ENCODE data around the gene SLC6A16. TPM values are rescaled to one million over a fixed set of nuclear protein-coding genes. Genes with fewer than 3 reads are reported as not detected.
A peak's percentile ranks its signal among the peaks of the same experiment; 100 is the strongest.

SLC6A16 gene
- total RNA-seq, 3 donors from 2014 or later, result 1.2 to 2.7 (median 2.0) TPM

GRCh38 chr19:49343123-49343522, 18.1 kb upstream of the SLC6A16 start:
- intact Hi-C loops (cut with DNase I; ENCODE audit: low total_unique reads), result no loop called here
- TF ChIP-seq POLR2AphosphoS5 (IDR thresholded peaks at IDR 0.05), result no peak
- no peak for TF ChIP-seq CTCF (IDR thresholded peaks at IDR 0.05)
- TF ChIP-seq POLR2A (IDR thresholded peaks at IDR 0.05), result no peak
- no peak overlapping the region for H3K4me3 ChIP-seq
- DNase-seq (ENCODE audit: low spot score in 2 of 2), result no peak
- H3K27me3 ChIP-seq, result no peaks in the 10 kb centered on the region
- no peaks in the 10 kb centered on the region for H3K9me3 ChIP-seq
- H3K27ac ChIP-seq, result no peak overlapping the region
- peaks cover 0 to 6% of the 10 kb centered on the region in 2 donors for H3K4me1 ChIP-seq
- no peaks in the 10 kb centered on the region for H3K36me3 ChIP-seq

- no peaks in the 10 kb centered on the region for H3K36me3 ChIP-seq
- H3K4me1 ChIP-seq, result peaks cover 0 to 6% of the 10 kb centered on the region in 2 donors
- no peak overlapping the region for H3K27ac ChIP-seq
- no peak for TF ChIP-seq CTCF (IDR thresholded peaks at IDR 0.05)
- H3K27me3 ChIP-seq, result no peaks in the 10 kb centered on the region
- no peak overlapping the region for H3K4me3 ChIP-seq
- DNase-seq (ENCODE audit: low spot score in 2 of 2), result no peak
- H3K9me3 ChIP-seq, result no peaks in the 10 kb centered on the region
- intact Hi-C loops (cut with DNase I; ENCODE audit: low total_unique reads), result no loop called here
Observed at GRCh38 chr19:49342291-49342721, 17.3 kb upstream of the SLC6A16 start.

- Histone ChIP-seq H3K36me3 (no peaks in the 10 kb centered on the region), H3K4me3 (no peak overlapping the region), H3K4me1 (peaks cover 0 to 6% of the 10 kb centered on the region in 2 donors), H3K27me3 (no peaks in the 10 kb centered on the region), H3K27ac (peak overlapping the region; percentile 89 to 93), H3K9me3 (no peaks in the 10 kb centered on the region)
- peak; percentile 14 to 36 for DNase-seq (ENCODE audit: low spot score in 2 of 2)
- intact Hi-C loops (cut with DNase I; ENCODE audit: low total_unique reads), result no loop called here
- no peak for TF ChIP-seq POLR2AphosphoS5 (IDR thresholded peaks at IDR 0.05)
- no peak for TF ChIP-seq CTCF (IDR thresholded peaks at IDR 0.05)
- TF ChIP-seq POLR2A (IDR thresholded peaks at IDR 0.05), result no peak
Observed at GRCh38 chr19:49340865-49341718, 16.1 kb upstream of the SLC6A16 start.

GRCh38 chr19:49340069-49340864, 15.3 kb upstream of the SLC6A16 start:
- TF ChIP-seq POLR2A (IDR thresholded peaks at IDR 0.05) (no peak), POLR2AphosphoS5 (IDR thresholded peaks at IDR 0.05) (peak in 1 of 3 donors; percentile 42)
- Histone ChIP-seq H3K27me3 (no peaks in the 10 kb centered on the region), H3K4me1 (peaks cover 0 to 6% of the 10 kb centered on the region in 2 donors), H3K36me3 (no peaks in the 10 kb centered on the region), H3K4me3 (peak overlapping the region; percentile 32 to 68 (median 56)), H3K27ac (peak overlapping the region; percentile 89 to 93), H3K9me3 (no peaks in the 10 kb centered on the region)
- DNase-seq (ENCODE audit: low spot score in 2 of 2), result peak; percentile 32 to 69
- intact Hi-C loops (cut with DNase I; ENCODE audit: low total_unique reads), result no loop called here

- TF ChIP-seq CTCF (IDR thresholded peaks at IDR 0.05), result no peak
- peak; percentile 59 for TF ChIP-seq POLR2A (IDR thresholded peaks at IDR 0.05)
- TF ChIP-seq POLR2AphosphoS5 (IDR thresholded peaks at IDR 0.05), result peak; percentile 67 to 78 (median 73)
- H3K27ac ChIP-seq, result peak overlapping the region; percentile 89 to 93
- H3K4me3 ChIP-seq, result peak overlapping the region; percentile 32 to 68 (median 56)
- intact Hi-C loops (cut with DNase I; ENCODE audit: low total_unique reads), result no loop called here
- no peaks in the 10 kb centered on the region for H3K36me3 ChIP-seq
- no peaks in the 10 kb centered on the region for H3K9me3 ChIP-seq
- H3K27me3 ChIP-seq, result no peaks in the 10 kb centered on the region
- DNase-seq (ENCODE audit: low spot score in 2 of 2), result peak; percentile 83 to 93
- H3K4me1 ChIP-seq, result peaks cover 0 to 6% of the 10 kb centered on the region in 2 donors
Observed at GRCh38 chr19:49339301-49340068, 14.5 kb upstream of the SLC6A16 start.

Measured in breast epithelium (tissue), 4 donors.